GM12891 (cell line): ENCODE data around the gene OR2A12.

Source experiments
- POLR2A ChIP-seq: IDR thresholded peaks from 2 replicates; pipeline ENCODE4 v1.6.1; 2011; ENCODE audit warnings: low read depth, low read length, control low read depth
- POLR2AphosphoS5 ChIP-seq: IDR thresholded peaks from 2 replicates; pipeline ENCODE4 v1.6.1; 2011; ENCODE audit warnings: low read depth, low read length, control low read depth
- SPI1 ChIP-seq: IDR thresholded peaks from 2 replicates; pipeline ENCODE4 v1.6.1; 2011; ENCODE audit warnings: low read depth, low read length, control low read depth

GRCh38 chr7:144085978-144086377 lies at the start of gene OR2A12:
- TF ChIP-seq POLR2A: no peak
- TF ChIP-seq SPI1: no peak
- TF ChIP-seq POLR2AphosphoS5: no peak
